ENCODE results near the gene EID1. TPM values are rescaled to one million over a fixed set of nuclear protein-coding genes. Genes with fewer than 3 reads are reported as not detected.
"Not testable (repeated sequence)": the region's sequence is repeated elsewhere in the genome, so short reads cannot be mapped to it uniquely, and the experiment has no call there.

EID1 gene
- total and polyA plus RNA-seq, 2 donors (not counting 1 experiment from before 2014, with no cell fraction given) = 184 to 287 TPM

DNA sequence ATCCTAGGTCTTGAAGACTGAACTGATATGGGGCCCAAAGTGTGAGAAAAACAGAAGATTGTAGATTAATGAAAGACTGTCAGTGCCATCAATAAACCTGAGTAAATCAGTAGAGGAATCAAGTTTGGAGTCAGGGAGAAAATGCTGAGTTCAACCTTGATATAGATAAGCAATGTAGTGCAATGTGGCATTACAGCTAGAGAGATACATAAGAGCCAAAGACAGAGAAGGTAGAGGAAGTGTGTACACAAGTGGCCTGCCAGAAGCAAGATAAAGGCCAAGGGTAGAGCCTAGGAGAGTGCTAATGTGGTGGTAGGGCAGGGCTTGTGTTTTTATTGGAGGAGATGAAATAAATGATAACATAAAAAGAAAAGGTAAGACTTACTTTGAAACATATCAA lies 26.0 kb upstream of the EID1 start:
- Histone ChIP-seq H3K4me2 (ENCODE audit: extremely low read depth, insufficient read depth, low read length) (no peak overlapping the region), H3K4me1 (ENCODE audit: control insufficient read depth, extremely low read depth, insufficient read depth, low read length) (peaks cover 7% of the 10 kb centered on the region), H3K9ac (ENCODE audit: insufficient read depth, low read length) (no peak overlapping the region), H3K36me3 (ENCODE audit: control insufficient read depth, insufficient read depth, low read length) (no peaks in the 10 kb centered on the region), H3K27me3 (ENCODE audit: control insufficient read depth, insufficient read depth, low read length) (no peaks in the 10 kb centered on the region), H3K27ac (ENCODE audit: insufficient read depth, low read length) (no peak overlapping the region), H4K20me1 (ENCODE audit: control insufficient read depth, extremely low read depth, insufficient read depth, low read length) (no peaks in the 10 kb centered on the region), H3K4me3 (replicated peaks in 1 of 4; ENCODE audit: control extremely low read depth in 1 of 4, insufficient read depth in 1 of 4, low read depth in 3 of 4, low read length in 4 of 4) (no peak overlapping the region), H2AFZ (ENCODE audit: low read length) (no peak overlapping the region), H3K9me3 (ENCODE audit: control insufficient read depth, insufficient read depth, low read depth, low read length) (no peaks in the 10 kb centered on the region), H3K79me2 (ENCODE audit: control insufficient read depth, insufficient read depth, low read length) (no peaks in the 10 kb centered on the region)
- no peak for DNase-seq (ENCODE audit: low read depth in 2 of 2)
- TF ChIP-seq, protein P1, sequence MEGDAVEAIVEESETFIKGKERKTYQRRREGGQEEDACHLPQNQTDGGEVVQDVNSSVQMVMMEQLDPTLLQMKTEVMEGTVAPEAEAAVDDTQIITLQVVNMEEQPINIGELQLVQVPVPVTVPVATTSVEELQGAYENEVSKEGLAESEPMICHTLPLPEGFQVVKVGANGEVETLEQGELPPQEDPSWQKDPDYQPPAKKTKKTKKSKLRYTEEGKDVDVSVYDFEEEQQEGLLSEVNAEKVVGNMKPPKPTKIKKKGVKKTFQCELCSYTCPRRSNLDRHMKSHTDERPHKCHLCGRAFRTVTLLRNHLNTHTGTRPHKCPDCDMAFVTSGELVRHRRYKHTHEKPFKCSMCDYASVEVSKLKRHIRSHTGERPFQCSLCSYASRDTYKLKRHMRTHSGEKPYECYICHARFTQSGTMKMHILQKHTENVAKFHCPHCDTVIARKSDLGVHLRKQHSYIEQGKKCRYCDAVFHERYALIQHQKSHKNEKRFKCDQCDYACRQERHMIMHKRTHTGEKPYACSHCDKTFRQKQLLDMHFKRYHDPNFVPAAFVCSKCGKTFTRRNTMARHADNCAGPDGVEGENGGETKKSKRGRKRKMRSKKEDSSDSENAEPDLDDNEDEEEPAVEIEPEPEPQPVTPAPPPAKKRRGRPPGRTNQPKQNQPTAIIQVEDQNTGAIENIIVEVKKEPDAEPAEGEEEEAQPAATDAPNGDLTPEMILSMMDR (conservative IDR thresholded peaks at IDR 0.05 in 1 of 2, IDR thresholded peaks at IDR 0.05 in 1 of 2; ENCODE audit: low read depth in 1 of 2, low read length in 2 of 2) = no peak
- no peak for TF ChIP-seq EZH2 (IDR thresholded peaks at IDR 0.05; ENCODE audit: low read length, missing control alignments)

DNA sequence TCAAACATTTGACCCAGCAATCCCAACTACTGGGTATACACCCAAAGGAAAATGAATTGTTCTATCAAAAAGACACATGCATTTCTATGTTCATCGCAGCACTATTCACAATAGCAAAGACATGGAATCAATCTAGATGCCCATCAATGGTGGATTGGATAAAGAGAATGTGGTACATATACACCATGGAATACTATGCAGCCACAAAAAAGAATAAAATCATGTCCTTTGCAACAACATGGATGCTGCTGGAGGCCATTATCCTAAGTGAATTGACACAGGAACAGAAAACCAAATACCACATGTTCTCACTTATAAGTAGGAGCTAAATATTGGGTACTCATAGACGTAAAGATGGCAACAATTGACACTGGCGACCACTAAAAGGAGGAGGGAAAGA lies 23.5 kb upstream of the EID1 start:
- H3K4me3 ChIP-seq (replicated peaks in 1 of 4; ENCODE audit: control extremely low read depth in 1 of 4, insufficient read depth in 1 of 4, low read depth in 3 of 4, low read length in 4 of 4); DNase-seq (ENCODE audit: low read depth in 2 of 2); H3K9me3 ChIP-seq (ENCODE audit: control insufficient read depth, insufficient read depth, low read depth, low read length); H3K9ac ChIP-seq (ENCODE audit: insufficient read depth, low read length); H4K20me1 ChIP-seq (ENCODE audit: control insufficient read depth, extremely low read depth, insufficient read depth, low read length); H3K79me2 ChIP-seq (ENCODE audit: control insufficient read depth, insufficient read depth, low read length); H3K4me2 ChIP-seq (ENCODE audit: extremely low read depth, insufficient read depth, low read length); H3K36me3 ChIP-seq (ENCODE audit: control insufficient read depth, insufficient read depth, low read length); H3K4me1 ChIP-seq (ENCODE audit: control insufficient read depth, extremely low read depth, insufficient read depth, low read length); H3K27ac ChIP-seq (ENCODE audit: insufficient read depth, low read length); H2AFZ ChIP-seq (ENCODE audit: low read length); H3K27me3 ChIP-seq (ENCODE audit: control insufficient read depth, insufficient read depth, low read length): not testable (repeated sequence)

DNA sequence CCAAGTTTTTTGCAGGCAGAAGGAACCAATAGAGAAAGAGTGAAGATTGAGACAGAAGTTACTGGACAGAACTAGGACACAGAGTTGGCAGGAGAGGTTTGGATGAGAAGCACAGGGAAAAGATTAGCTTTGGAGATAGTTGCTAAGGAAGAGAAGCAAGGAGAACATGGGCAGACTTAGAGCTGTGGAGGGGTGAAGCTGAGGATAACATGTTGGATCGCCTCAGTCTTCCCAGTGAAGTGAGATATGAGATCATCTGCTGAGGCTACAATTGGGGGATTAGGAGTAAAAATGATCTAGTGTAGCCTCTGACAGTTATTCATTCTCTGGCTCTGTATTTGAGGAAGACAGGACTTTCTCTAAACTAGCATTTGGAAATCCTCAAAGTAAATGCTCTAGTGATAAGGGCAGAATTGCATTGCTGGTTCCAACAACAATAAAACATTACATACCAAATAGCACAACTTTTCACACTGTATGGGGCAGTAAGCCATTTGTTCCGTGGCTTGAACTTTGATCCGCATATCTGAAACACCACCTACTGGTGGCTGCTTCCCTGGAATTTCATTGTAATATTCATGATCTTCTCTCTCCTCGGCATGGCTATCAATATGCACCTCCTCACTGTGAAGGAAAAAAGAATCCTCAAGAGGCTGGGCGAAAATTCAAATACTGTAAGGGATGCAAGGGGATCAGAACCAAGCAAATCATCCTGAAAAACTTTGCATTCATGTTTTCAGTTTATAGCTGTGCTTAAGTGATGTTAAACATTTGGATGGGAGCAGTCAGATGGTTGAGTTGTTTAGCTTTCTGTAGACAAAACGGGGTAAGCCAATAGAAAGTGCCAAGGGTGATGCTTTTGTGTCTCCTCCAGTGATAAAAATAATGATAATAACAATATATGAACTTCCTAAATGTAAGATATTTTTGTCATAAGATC lies 22.2 kb upstream of the EID1 start:
- Histone ChIP-seq H3K36me3 (ENCODE audit: control insufficient read depth, insufficient read depth, low read length) (no peaks in the 10 kb centered on the region), H3K27ac (ENCODE audit: insufficient read depth, low read length) (no peak overlapping the region), H3K4me1 (ENCODE audit: control insufficient read depth, extremely low read depth, insufficient read depth, low read length) (peaks cover 7% of the 10 kb centered on the region), H4K20me1 (ENCODE audit: control insufficient read depth, extremely low read depth, insufficient read depth, low read length) (no peaks in the 10 kb centered on the region), H3K9ac (ENCODE audit: insufficient read depth, low read length) (no peak overlapping the region), H3K9me3 (ENCODE audit: control insufficient read depth, insufficient read depth, low read depth, low read length) (no peaks in the 10 kb centered on the region), H3K79me2 (ENCODE audit: control insufficient read depth, insufficient read depth, low read length) (no peaks in the 10 kb centered on the region), H3K27me3 (ENCODE audit: control insufficient read depth, insufficient read depth, low read length) (no peaks in the 10 kb centered on the region), H3K4me3 (replicated peaks in 1 of 4; ENCODE audit: control extremely low read depth in 1 of 4, insufficient read depth in 1 of 4, low read depth in 3 of 4, low read length in 4 of 4) (no peak overlapping the region), H2AFZ (ENCODE audit: low read length) (peak overlapping the region; percentile 27), H3K4me2 (ENCODE audit: extremely low read depth, insufficient read depth, low read length) (peak overlapping the region; percentile 66)
- peak; percentile 64 to 82 for DNase-seq (ENCODE audit: low read depth in 2 of 2)
- TF ChIP-seq, protein P1 (conservative IDR thresholded peaks at IDR 0.05 in 1 of 2, IDR thresholded peaks at IDR 0.05 in 1 of 2; ENCODE audit: low read depth in 1 of 2, low read length in 2 of 2) = peak; percentile 47 to 55
- TF ChIP-seq EZH2 (IDR thresholded peaks at IDR 0.05; ENCODE audit: low read length, missing control alignments) = no peak

Data from fibroblast of lung (primary cell).